Liver (tissue), 9 donors: ENCODE measurements around the gene CEP128. TPM values are rescaled to one million over a fixed set of nuclear protein-coding genes. Genes with fewer than 3 reads are reported as not detected.

Experiments
- DNase-seq: peaks from one replicate; pipeline ENCODE4 v3.0.0-alpha.2; 2017; ENCODE audit warnings: low spot score
- H3K27ac ChIP-seq, 2 donors: one replicate each; pipeline ENCODE4 v1.7.0; 2013; ENCODE audit warnings: inconsistent platforms in 2 of 2, low read length in 2 of 2, control low read depth in 1 of 2, low read depth in 1 of 2, mild to moderate bottlenecking in 1 of 2
- H3K27me3 ChIP-seq, 4 donors: one replicate each; pipeline versions ENCODE4 v1.6.1 to v1.7.0; 2013; ENCODE audit warnings: low read length in 3 of 4, inconsistent platforms in 1 of 4, mild to moderate bottlenecking in 1 of 4, moderate library complexity in 1 of 4; ENCODE audit not compliant: control insufficient read depth in 4 of 4, insufficient read depth in 4 of 4
- H3K36me3 ChIP-seq, 4 donors: one replicate each; pipeline versions ENCODE4 v1.6.1 to v1.7.0; 2013; ENCODE audit warnings: low read length in 3 of 4, mild to moderate bottlenecking in 3 of 4, low read depth in 1 of 4, moderate library complexity in 1 of 4; ENCODE audit not compliant: control insufficient read depth in 4 of 4, insufficient read depth in 3 of 4
- H3K4me1 ChIP-seq, 4 donors: one replicate each; pipeline versions ENCODE4 v1.6.1 to v1.7.0; 2013; ENCODE audit warnings: low read length in 3 of 4, mild to moderate bottlenecking in 3 of 4, moderate library complexity in 1 of 4; ENCODE audit not compliant: control insufficient read depth in 4 of 4, insufficient read depth in 4 of 4
- H3K4me3 ChIP-seq, 3 donors: one replicate each; pipeline versions ENCODE4 v1.6.1 to v1.7.0; 2013; ENCODE audit warnings: low read length in 3 of 3, control low read depth in 1 of 3, low read depth in 1 of 3, mild to moderate bottlenecking in 1 of 3
- H3K9ac ChIP-seq, 2 donors: one replicate each; pipeline ENCODE4 v1.7.0; 2013; ENCODE audit warnings: low read length in 2 of 2, mild to moderate bottlenecking in 2 of 2, moderate library complexity in 2 of 2, control low read depth in 1 of 2, low read depth in 1 of 2
- H3K9me3 ChIP-seq, 4 donors: one replicate each; pipeline versions ENCODE4 v1.6.1 to v1.7.0; 2013; ENCODE audit warnings: low read length in 3 of 4; ENCODE audit not compliant: control insufficient read depth in 4 of 4
- EGR1 ChIP-seq, 2 donors: IDR thresholded peaks; 2 replicates each; pipeline ENCODE4 v1.6.1; 2016 to 2018; ENCODE audit warnings: antibody characterized with exemption in 2 of 2, low read depth in 2 of 2
- FOXA1 ChIP-seq: IDR thresholded peaks from 2 replicates; pipeline ENCODE4 v1.6.1; 2016; ENCODE audit warnings: antibody characterized with exemption
- FOXA2 ChIP-seq: IDR thresholded peaks from 2 replicates; pipeline ENCODE4 v1.6.1; 2016; ENCODE audit warnings: antibody characterized with exemption
- HNF4A ChIP-seq, 2 donors: conservative IDR thresholded peaks; 2 replicates each; pipeline ENCODE4 v1.6.1; 2016; ENCODE audit warnings: antibody characterized with exemption in 2 of 2, mild to moderate bottlenecking in 2 of 2
- HNF4G ChIP-seq: IDR thresholded peaks from 2 replicates; pipeline ENCODE4 v1.6.1; 2016; ENCODE audit warnings: antibody characterized with exemption
- NR2F2 ChIP-seq: IDR thresholded peaks from 2 replicates; pipeline ENCODE4 v1.6.1; 2016; ENCODE audit warnings: antibody characterized with exemption
- RXRA ChIP-seq, 2 donors: IDR thresholded peaks; 2 replicates each; pipeline ENCODE4 v1.6.1; 2017 to 2018; ENCODE audit warnings: antibody characterized with exemption in 2 of 2, mild to moderate bottlenecking in 1 of 2
- SP1 ChIP-seq: IDR thresholded peaks from 2 replicates; pipeline ENCODE4 v1.6.1; 2018; ENCODE audit warnings: antibody characterized with exemption, mild to moderate bottlenecking
- YY1 ChIP-seq: IDR thresholded peaks from 2 replicates; pipeline ENCODE4 v1.6.1; 2016; ENCODE audit warnings: antibody characterized with exemption, mild to moderate bottlenecking
- WGBS: extraction: QIAGEN DNeasy Blood & Tissue Kit; methylation state at CpG from one replicate; pipeline ENCODE4 v1.1.7; 2013; 5-methylcytosine and 5-hydroxymethylcytosine counted together
- polyA plus RNA-seq, 2 donors: library from polyadenylated mRNA; stranded (reverse) in 1 of 2; unstranded in 1 of 2; fragments of 200-250 nt in 1 of 2; fragments of >200 nt in 1 of 2; fragmentation: Nextera tagmentation in 1 of 2; extraction: Ambion mirVana in 1 of 2; gene quantifications; one replicate each; pipeline versions ENCODE4 v1.2.1 to v1.2.3, GENCODE V29; 2013 to 2015
- total RNA-seq, 2 donors: library from RNA; depleted of rRNA; stranded (reverse); fragments of >200 nt; gene quantifications; one replicate each; pipeline ENCODE4 v1.2.3, GENCODE V29; 2014
- TF ChIP-seq, protein P1 (sequence below): IDR thresholded peaks from 2 replicates; pipeline ENCODE4 v1.6.1; 2016; ENCODE audit warnings: antibody characterized with exemption
- TF ChIP-seq, protein P2 (sequence below): IDR thresholded peaks from 2 replicates; pipeline ENCODE4 v1.6.1; 2016; ENCODE audit warnings: antibody characterized with exemption
- TF ChIP-seq, protein P3 (sequence below): IDR thresholded peaks from 2 replicates; pipeline ENCODE4 v1.6.1; 2016; ENCODE audit warnings: antibody characterized with exemption, mild to moderate bottlenecking
- TF ChIP-seq, protein P4 (sequence below): IDR thresholded peaks from 2 replicates; pipeline ENCODE4 v1.6.1; 2016; ENCODE audit warnings: antibody characterized with exemption
- TF ChIP-seq, protein P5 (sequence below): fragments of 150-350 bp; IDR thresholded peaks from 2 replicates; pipeline ENCODE4 v1.5.1; 2017; ENCODE audit warnings: improper control_type of control experiment, low read depth, low read length; ENCODE audit not compliant: missing input control
- donor health status: healthy.
- donor health status: healthy.
- donor health status: healthy.
- donor health status: healthy.
- donor health status: healthy.

Gene CEP128
- total and polyA plus RNA-seq, 4 donors = 0.27 to 3.8 (median 1.4) TPM

DNA sequence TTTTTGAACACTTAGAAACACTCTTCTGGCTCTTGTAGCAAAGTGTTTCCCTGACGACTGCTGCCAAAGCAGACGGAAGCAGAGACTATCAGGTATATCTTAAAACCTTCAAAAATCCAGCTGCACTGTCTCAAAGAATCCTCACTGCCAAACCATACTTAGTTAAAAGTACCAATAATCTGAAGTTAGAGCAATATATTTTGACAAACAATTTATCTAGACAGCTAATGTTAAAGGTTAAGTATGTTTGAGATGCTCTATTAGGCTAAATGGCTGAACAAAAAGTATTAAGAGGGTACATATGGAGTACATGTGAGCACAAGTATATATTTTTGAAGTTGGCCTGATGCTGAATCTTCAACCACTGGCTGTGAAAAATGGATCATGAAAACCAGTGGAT lies 398.3 kb downstream of the CEP128 start (continued):
- TF ChIP-seq FOXA2 (no peak), FOXA1 (no peak), EGR1 (IDR thresholded peaks at IDR 0.05; ENCODE audit: low read depth in 2 of 2) (no peak), SP1 (no peak)
- TF ChIP-seq, protein P1, sequence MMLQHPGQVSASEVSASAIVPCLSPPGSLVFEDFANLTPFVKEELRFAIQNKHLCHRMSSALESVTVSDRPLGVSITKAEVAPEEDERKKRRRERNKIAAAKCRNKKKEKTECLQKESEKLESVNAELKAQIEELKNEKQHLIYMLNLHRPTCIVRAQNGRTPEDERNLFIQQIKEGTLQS = no peak

DNA sequence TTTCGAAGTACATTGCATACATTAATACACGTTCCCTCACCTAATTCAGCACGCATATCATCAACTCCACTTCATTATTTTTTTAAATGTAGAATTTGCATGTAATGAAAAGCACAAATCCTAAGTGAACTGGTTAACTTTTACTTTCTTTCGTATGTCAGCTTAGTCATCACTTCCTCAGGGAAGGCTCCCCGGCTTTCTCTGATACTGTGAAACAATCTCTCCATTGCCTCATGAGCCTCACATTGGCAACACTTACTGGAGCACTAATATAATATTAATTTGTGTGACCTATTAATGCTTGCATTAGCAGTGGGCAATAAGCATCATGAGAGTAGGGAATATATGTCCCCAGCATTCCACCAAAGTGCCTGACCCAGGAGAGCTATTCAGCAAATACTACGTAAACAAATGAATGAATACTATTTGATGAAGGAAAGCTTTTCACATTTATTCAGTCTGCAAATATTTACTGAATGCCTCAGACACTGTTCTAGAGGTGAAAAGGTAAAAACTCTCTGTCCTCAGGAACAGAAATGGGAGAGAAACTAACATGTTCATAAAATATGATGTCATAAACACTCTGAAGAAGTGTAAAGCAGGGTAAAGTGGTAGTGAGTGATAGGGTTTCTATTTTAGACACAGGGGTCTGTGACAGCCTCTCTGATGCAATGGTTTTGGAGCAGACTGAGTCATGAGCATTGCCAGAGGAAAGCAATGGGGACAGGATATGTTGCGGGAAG lies 402.7 kb downstream of the CEP128 start:
- Histone ChIP-seq H3K36me3 (no peaks in the 10 kb centered on the region), H3K4me3 (no peak overlapping the region), H3K27me3 (no peaks in the 10 kb centered on the region), H3K9ac (no peak overlapping the region), H3K27ac (no peak overlapping the region), H3K9me3 (no peaks in the 10 kb centered on the region), H3K4me1 (no peaks in the 10 kb centered on the region)
- no peak for DNase-seq
- no peak for TF ChIP-seq SP1
- no peak for TF ChIP-seq HNF4A (conservative IDR thresholded peaks at IDR 0.05)
- TF ChIP-seq EGR1 (IDR thresholded peaks at IDR 0.05; ENCODE audit: low read depth in 2 of 2) = no peak
- TF ChIP-seq HNF4G = no peak
- 94% methylated on average over 7 of the region's 7 CpGs for WGBS

DNA sequence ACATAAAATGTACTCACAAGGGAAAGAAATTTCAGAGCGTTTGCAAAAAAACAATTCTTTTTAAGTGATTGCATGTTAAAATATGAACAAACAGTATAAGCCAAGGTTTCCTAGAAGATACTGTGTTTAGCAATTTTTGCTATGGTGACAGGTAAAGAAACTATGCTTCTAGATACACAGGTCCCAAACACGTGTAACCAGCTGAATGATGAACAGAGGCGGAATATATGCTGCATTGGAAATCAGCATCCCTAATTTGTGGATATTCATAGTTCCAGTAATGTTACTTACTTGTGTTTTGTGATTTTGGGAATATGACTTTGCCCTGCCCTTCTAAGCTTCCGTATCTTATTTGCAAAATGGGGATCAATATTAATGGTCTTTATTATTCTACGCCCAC lies 403.9 kb downstream of the CEP128 start:
- 92% methylated on average over 5 of the region's 5 CpGs for WGBS
- Histone ChIP-seq H3K4me1 (no peaks in the 10 kb centered on the region), H3K27ac (no peak overlapping the region), H3K9me3 (no peaks in the 10 kb centered on the region), H3K9ac (no peak overlapping the region), H3K27me3 (no peaks in the 10 kb centered on the region), H3K36me3 (no peaks in the 10 kb centered on the region), H3K4me3 (no peak overlapping the region)
- DNase-seq = no peak
- TF ChIP-seq, protein P2, sequence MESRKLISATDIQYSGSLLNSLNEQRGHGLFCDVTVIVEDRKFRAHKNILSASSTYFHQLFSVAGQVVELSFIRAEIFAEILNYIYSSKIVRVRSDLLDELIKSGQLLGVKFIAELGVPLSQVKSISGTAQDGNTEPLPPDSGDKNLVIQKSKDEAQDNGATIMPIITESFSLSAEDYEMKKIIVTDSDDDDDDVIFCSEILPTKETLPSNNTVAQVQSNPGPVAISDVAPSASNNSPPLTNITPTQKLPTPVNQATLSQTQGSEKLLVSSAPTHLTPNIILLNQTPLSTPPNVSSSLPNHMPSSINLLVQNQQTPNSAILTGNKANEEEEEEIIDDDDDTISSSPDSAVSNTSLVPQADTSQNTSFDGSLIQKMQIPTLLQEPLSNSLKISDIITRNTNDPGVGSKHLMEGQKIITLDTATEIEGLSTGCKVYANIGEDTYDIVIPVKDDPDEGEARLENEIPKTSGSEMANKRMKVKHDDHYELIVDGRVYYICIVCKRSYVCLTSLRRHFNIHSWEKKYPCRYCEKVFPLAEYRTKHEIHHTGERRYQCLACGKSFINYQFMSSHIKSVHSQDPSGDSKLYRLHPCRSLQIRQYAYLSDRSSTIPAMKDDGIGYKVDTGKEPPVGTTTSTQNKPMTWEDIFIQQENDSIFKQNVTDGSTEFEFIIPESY = no peak
- no peak for TF ChIP-seq NR2F2

DNA sequence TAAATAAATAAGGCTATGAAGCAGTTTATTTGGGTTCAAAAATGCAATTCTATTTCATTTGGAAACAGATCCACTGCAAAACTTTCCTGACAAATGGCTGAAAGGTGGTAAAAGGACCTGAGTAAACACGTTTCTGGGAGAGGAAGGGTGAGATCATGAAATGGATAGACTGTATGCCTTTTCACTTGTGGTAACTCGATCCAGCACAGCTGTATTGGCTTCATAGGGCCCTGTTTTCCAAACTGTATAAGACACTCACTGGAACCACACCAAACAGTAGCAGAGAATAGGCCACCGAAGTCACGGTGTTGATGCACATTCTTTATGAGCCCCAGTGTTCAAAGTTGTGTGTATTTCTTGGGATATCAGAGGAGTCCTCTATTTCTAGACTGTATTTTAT lies 405.1 kb downstream of the CEP128 start:
- Histone ChIP-seq H3K27ac (no peak overlapping the region), H3K36me3 (no peaks in the 10 kb centered on the region), H3K4me1 (no peaks in the 10 kb centered on the region), H3K9me3 (no peaks in the 10 kb centered on the region), H3K9ac (no peak overlapping the region), H3K27me3 (no peaks in the 10 kb centered on the region), H3K4me3 (no peak overlapping the region)
- 84% methylated on average over 4 of the region's 4 CpGs for WGBS
- no peak for DNase-seq
- TF ChIP-seq RXRA (IDR thresholded peaks at IDR 0.05) = no peak
- no peak for TF ChIP-seq SP1
- no peak for TF ChIP-seq HNF4A (conservative IDR thresholded peaks at IDR 0.05)
- TF ChIP-seq YY1 = no peak
- TF ChIP-seq, protein P3, sequence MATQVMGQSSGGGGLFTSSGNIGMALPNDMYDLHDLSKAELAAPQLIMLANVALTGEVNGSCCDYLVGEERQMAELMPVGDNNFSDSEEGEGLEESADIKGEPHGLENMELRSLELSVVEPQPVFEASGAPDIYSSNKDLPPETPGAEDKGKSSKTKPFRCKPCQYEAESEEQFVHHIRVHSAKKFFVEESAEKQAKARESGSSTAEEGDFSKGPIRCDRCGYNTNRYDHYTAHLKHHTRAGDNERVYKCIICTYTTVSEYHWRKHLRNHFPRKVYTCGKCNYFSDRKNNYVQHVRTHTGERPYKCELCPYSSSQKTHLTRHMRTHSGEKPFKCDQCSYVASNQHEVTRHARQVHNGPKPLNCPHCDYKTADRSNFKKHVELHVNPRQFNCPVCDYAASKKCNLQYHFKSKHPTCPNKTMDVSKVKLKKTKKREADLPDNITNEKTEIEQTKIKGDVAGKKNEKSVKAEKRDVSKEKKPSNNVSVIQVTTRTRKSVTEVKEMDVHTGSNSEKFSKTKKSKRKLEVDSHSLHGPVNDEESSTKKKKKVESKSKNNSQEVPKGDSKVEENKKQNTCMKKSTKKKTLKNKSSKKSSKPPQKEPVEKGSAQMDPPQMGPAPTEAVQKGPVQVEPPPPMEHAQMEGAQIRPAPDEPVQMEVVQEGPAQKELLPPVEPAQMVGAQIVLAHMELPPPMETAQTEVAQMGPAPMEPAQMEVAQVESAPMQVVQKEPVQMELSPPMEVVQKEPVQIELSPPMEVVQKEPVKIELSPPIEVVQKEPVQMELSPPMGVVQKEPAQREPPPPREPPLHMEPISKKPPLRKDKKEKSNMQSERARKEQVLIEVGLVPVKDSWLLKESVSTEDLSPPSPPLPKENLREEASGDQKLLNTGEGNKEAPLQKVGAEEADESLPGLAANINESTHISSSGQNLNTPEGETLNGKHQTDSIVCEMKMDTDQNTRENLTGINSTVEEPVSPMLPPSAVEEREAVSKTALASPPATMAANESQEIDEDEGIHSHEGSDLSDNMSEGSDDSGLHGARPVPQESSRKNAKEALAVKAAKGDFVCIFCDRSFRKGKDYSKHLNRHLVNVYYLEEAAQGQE = no peak
- TF ChIP-seq NR2F2 = no peak
- TF ChIP-seq, protein P4, sequence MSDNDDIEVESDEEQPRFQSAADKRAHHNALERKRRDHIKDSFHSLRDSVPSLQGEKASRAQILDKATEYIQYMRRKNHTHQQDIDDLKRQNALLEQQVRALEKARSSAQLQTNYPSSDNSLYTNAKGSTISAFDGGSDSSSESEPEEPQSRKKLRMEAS = no peak
- TF ChIP-seq, protein P2 = no peak
- TF ChIP-seq EGR1 (IDR thresholded peaks at IDR 0.05; ENCODE audit: low read depth in 2 of 2) = no peak
- TF ChIP-seq, protein P1 = no peak
- no peak for TF ChIP-seq FOXA1
- TF ChIP-seq, protein P5, sequence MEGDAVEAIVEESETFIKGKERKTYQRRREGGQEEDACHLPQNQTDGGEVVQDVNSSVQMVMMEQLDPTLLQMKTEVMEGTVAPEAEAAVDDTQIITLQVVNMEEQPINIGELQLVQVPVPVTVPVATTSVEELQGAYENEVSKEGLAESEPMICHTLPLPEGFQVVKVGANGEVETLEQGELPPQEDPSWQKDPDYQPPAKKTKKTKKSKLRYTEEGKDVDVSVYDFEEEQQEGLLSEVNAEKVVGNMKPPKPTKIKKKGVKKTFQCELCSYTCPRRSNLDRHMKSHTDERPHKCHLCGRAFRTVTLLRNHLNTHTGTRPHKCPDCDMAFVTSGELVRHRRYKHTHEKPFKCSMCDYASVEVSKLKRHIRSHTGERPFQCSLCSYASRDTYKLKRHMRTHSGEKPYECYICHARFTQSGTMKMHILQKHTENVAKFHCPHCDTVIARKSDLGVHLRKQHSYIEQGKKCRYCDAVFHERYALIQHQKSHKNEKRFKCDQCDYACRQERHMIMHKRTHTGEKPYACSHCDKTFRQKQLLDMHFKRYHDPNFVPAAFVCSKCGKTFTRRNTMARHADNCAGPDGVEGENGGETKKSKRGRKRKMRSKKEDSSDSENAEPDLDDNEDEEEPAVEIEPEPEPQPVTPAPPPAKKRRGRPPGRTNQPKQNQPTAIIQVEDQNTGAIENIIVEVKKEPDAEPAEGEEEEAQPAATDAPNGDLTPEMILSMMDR = no peak
